Measurements from ENCODE around the gene ERC1.

DNA sequence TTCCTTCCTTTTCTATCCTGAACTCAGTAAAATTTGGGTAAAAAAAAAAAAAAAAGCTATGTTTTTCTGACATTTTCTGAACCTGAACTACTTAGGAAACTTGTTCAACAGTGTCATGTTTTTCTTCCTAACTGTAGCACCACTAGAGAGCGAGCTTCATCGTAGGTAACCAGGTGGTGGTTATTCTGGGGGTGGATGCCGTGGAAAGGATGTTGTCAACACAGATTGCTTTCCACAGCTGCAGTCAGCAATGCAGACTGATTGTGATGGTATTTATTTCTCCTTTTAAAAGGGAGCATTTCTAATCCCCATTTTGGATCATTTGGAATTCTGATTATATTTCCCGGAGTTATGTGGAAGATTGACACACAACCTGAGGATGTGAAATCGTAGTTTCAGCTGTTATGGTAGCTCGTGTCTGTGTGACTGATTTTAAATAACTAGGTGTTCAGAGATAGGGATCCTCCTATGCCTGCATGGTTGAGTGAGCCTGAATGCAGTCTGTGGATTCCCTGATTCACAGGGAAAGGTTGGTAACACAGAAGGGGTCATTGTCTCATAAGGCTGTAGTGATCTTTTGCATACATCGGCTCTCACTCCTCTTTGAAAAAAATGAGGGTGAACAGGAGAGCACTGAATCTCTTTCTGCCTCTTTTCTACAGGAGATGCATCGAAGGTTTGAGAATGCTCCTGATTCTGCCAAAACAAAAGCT is 113.2 kb downstream of the ERC1 start:
- TF ChIP-seq POLR2AphosphoS5 (IDR thresholded peaks at IDR 0.05; ENCODE audit: low read depth, low read length), result no peak
- no peak for TF ChIP-seq POU2F2 (IDR thresholded peaks at IDR 0.05; ENCODE audit: low read depth, low read length)
- TF ChIP-seq POLR2A (IDR thresholded peaks at IDR 0.05; ENCODE audit: low read depth, low read length), result no peak
